BJ (cell line): ENCODE data around the gene ITGA1. TPM values are rescaled to one million over a fixed set of nuclear protein-coding genes. Genes with fewer than 3 reads are reported as not detected.

Source experiments
- CTCF ChIA-PET: fragments of 350-600 bp; formaldehyde crosslinking; extraction: SDS; loops from one replicate; lab custom pipeline; 2021; ENCODE audit warnings: antibody characterized with exemption, inconsistent platforms; lab: Yijun Ruan, JAX
- POLR2A ChIA-PET: fragments of 300-600 bp; sonication (Branson Sonifier 250); formaldehyde crosslinking; extraction: SDS; loops from one replicate; lab custom pipeline; 2021; ENCODE audit warnings: antibody characterized with exemption; lab: Charles Lee
- DNase-seq: peaks from one replicate; pipeline ENCODE4 v3.0.0-alpha.2; 2011; ENCODE audit warnings: low read depth
- H3K27me3 ChIP-seq: 2 replicates; pipeline ENCODE4 v1.6.0; 2011; ENCODE audit warnings: low read length; ENCODE audit not compliant: control insufficient read depth, insufficient read depth
- H3K36me3 ChIP-seq: 2 replicates; pipeline ENCODE4 v1.5.1; 2011; ENCODE audit warnings: low read length; ENCODE audit not compliant: control insufficient read depth, insufficient read depth
- H3K4me3 ChIP-seq: 2 replicates; pipeline ENCODE4 v1.5.1; 2011; ENCODE audit warnings: low read depth, mild to moderate bottlenecking, control low read depth, low read length
- polyA plus RNA-seq: library from polyadenylated mRNA; depleted of rRNA; stranded (reverse); fragments of >200 nt; gene quantifications from 2 replicates; pipeline ENCODE4 v1.2.3, GENCODE V29; 2011
- TF ChIP-seq, protein P1 (sequence below): IDR thresholded peaks from 2 replicates; pipeline ENCODE4 v1.5.1; 2011; ENCODE audit warnings: low read depth, mild to moderate bottlenecking, control low read depth, inconsistent platforms, low read length, moderate library complexity; ENCODE audit not compliant: insufficient read depth

Gene ITGA1
- polyA plus RNA-seq, 1 experiment, result 35.2 TPM

DNA sequence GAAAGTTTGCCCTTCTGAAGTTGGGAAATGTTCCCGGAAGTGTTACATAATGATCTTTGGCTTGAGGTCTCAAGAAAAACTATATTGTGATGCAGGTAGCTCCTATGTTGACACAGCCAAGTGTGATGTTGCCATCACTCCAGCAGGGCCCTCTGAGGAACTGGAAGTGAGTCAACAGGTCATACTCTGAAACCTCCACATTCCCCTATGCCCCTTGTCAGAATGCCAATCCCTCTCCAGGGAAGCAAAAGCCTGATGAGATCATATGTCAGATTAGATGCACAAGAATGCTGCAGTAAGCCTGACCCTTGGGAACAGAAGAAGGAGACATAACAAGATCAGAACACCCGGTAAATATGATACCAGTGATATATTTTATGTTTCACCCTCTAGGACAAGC is 134.7 kb downstream of the ITGA1 start:
- Histone ChIP-seq H3K27me3 (no peaks in the 10 kb centered on the region), H3K4me3 (no peak overlapping the region), H3K36me3 (no peaks in the 10 kb centered on the region)
- ChIA-PET CTCF (interaction anchor here (1.4 kb wide), 1 partner anchor 151 kb away, joined by 3 read pairs; no protein-coding TSS in a partner anchor), POLR2A (no interaction called here)
- TF ChIP-seq, protein P1, sequence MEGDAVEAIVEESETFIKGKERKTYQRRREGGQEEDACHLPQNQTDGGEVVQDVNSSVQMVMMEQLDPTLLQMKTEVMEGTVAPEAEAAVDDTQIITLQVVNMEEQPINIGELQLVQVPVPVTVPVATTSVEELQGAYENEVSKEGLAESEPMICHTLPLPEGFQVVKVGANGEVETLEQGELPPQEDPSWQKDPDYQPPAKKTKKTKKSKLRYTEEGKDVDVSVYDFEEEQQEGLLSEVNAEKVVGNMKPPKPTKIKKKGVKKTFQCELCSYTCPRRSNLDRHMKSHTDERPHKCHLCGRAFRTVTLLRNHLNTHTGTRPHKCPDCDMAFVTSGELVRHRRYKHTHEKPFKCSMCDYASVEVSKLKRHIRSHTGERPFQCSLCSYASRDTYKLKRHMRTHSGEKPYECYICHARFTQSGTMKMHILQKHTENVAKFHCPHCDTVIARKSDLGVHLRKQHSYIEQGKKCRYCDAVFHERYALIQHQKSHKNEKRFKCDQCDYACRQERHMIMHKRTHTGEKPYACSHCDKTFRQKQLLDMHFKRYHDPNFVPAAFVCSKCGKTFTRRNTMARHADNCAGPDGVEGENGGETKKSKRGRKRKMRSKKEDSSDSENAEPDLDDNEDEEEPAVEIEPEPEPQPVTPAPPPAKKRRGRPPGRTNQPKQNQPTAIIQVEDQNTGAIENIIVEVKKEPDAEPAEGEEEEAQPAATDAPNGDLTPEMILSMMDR, result no peak
- DNase-seq, result no peak

DNA sequence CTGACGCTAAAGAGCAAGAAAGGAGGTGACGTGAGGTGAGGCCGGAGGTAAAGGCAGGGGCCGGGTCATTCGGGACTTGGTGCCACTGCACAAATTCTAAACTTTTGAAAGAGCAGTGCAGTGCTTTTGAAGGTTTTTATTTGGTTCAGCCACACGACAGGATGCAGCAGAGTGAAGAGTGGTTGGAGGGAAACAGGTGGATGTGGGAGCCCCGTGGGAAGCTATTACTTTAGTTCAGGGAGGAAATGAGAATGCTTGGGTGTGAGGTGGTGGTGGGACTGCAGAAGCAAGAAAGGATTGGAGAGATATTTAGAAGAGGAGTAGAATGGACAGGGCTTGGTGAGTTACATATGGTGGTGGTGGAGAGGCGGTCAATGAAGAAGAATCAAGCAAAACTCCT is 136.7 kb downstream of the ITGA1 start:
- TF ChIP-seq, protein P1, result no peak
- ChIA-PET CTCF (interaction anchor here (0.6 to 1.6 kb wide), 6 partner anchors 9 to 27 kb away, joined by 3 to 7 read pairs (median 3); no protein-coding TSS in a partner anchor), POLR2A (no interaction called here)

DNA sequence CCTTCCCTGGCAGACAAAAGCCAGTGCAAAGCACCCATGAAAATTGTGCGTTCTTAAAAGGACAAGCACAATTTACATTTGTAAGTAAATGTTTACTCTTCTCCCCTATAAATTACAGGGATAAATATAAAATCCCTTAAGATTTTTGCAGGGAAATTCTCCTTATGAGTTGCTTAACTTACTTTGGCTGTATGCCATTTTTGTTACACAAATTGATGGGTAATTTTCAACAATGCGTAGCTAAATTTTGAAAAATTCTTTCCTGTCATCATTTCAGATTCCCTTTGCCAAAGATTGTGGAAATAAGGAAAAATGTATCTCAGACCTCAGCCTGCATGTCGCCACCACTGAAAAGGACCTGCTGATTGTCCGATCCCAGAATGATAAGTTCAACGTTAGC is 137.3 kb downstream of the ITGA1 start:
- TF ChIP-seq, protein P1, result no peak
- POLR2A ChIA-PET, result no interaction called here
- no peak for DNase-seq
- Histone ChIP-seq H3K36me3 (no peaks in the 10 kb centered on the region; the same call in 1 of the 2 replicates), H3K4me3 (no peak overlapping the region), H3K27me3 (no peaks in the 10 kb centered on the region)
- CTCF ChIA-PET, result interaction anchor here (0.6 to 1.3 kb wide), 4 partner anchors 9 to 27 kb away, joined by 3 read pairs; no protein-coding TSS in a partner anchor

More for the DNA sequence above, 136.7 kb downstream of the ITGA1 start:
- Histone ChIP-seq H3K27me3 (no peaks in the 10 kb centered on the region), H3K36me3 (no peaks in the 10 kb centered on the region; the same call in 1 of the 2 replicates), H3K4me3 (no peak overlapping the region)
- no peak for DNase-seq

DNA sequence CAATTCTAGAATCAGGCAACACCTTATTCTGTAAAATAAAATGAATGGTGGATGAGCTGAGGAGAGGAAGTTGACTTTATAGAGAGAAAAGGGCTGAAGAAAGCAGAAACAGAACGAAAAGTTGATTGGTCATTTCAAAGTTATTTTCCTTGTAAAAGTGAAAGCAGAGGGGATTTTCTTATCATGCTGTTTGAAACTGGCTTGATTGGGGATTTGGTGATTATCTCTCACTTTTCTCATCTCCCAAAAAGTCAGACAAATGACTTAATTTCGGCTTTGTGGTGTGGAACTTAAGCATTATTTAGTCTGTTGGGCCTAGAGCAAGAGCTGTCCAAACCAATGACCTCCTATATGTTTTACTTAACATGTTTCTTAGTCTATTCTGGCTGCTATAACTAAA is 141.0 kb downstream of the ITGA1 start:
- POLR2A ChIA-PET, result no interaction called here
- DNase-seq, result no peak
- Histone ChIP-seq H3K27me3 (no peaks in the 10 kb centered on the region), H3K36me3 (no peaks in the 10 kb centered on the region; the same call in 1 of the 2 replicates), H3K4me3 (no peak overlapping the region)
- TF ChIP-seq, protein P1, result no peak
- CTCF ChIA-PET, result interaction anchor here (0.6 to 2.0 kb wide), 2 partner anchors 15 to 305 kb away, joined by 3 to 5 read pairs; no protein-coding TSS in a partner anchor

DNA sequence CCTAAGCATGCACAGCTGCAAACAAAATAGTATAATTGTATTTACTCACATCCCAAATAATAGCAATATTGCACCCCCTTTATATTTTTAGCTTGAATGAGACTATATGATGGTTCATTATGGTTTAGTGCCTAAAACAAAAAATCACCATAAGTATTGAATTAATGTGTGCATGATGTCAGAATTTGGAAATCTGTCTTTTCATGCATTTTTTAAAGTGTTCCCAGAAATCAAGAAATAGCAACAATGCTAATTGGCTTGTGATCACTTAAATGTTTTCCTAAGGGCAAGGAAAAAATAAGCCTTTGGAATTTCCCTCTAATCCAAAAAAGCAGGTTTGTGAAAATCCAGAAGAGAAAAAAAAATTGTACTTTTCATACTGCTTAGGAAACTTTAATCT is 150.5 kb downstream of the ITGA1 start:
- CTCF ChIA-PET, result interaction anchor here (0.6 to 2.1 kb wide), 3 partner anchors 10 to 17 kb away, joined by 3 to 9 read pairs (median 3); no protein-coding TSS in a partner anchor
- H3K36me3 ChIP-seq, result no peaks in the 10 kb centered on the region
- H3K4me3 ChIP-seq, result no peak overlapping the region
- TF ChIP-seq, protein P1, result no peak
- H3K27me3 ChIP-seq, result no peaks in the 10 kb centered on the region
- POLR2A ChIA-PET, result no interaction called here
- no peak for DNase-seq
